Measurements from ENCODE around the gene SRGAP1.

Gene SRGAP1

DNA sequence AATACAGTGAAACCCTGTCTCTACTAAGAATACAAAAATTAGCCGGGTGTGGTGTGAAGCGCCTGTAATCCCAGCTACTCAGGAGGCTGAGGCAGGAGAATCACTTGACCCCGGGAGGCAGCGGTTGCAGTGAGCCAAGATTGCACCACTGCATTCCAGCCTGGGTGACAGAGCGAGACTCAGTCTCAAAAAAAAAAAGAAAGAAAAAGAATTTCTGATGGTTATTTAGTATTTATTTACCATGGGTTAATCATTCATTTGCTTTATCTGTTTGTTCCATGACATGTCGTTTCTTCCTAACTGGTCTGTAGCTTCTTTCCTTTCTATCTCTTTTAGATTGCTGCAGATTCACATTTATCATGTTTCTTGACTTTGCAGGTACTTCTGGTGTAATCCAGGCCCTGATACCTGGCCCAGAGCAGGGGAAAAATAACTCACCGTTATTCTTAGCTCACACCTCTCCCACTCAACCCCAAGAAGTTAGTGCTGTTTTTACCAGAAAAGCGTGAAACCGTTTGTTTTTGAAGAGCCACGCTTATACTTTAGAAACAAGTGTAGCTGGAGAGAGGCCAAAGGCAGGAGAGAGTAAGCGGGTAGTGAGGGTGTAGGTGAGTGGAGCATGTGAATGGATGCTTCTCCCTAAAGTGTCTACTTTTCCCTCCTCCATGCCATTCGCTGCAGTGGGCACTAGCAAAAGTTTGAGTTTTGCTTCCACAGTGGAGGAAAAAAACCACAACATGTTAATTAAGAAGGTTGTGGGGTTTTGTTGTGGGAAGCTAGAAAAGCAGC lies 45.4 kb downstream of the SRGAP1 start:
- H3K36me3 ChIP-seq (ENCODE audit: insufficient read depth, low read length) = no peaks in the 10 kb centered on the region
- H3K9ac ChIP-seq (ENCODE audit: low read depth, low read length) = no peak overlapping the region
- no peak overlapping the region for H3K4me2 ChIP-seq (ENCODE audit: insufficient read depth, low read length)
- H3K27ac ChIP-seq (ENCODE audit: low read length) = no peak overlapping the region
- H4K20me1 ChIP-seq (ENCODE audit: insufficient read depth, low read length) = no peaks in the 10 kb centered on the region
- ATAC-seq (ENCODE audit: insufficient read depth, low read depth) (no peak), DNase-seq (no peak)
- no peaks in the 10 kb centered on the region for H3K27me3 ChIP-seq (ENCODE audit: insufficient read depth, low read length, poor library complexity)
- TF ChIP-seq, protein P1, sequence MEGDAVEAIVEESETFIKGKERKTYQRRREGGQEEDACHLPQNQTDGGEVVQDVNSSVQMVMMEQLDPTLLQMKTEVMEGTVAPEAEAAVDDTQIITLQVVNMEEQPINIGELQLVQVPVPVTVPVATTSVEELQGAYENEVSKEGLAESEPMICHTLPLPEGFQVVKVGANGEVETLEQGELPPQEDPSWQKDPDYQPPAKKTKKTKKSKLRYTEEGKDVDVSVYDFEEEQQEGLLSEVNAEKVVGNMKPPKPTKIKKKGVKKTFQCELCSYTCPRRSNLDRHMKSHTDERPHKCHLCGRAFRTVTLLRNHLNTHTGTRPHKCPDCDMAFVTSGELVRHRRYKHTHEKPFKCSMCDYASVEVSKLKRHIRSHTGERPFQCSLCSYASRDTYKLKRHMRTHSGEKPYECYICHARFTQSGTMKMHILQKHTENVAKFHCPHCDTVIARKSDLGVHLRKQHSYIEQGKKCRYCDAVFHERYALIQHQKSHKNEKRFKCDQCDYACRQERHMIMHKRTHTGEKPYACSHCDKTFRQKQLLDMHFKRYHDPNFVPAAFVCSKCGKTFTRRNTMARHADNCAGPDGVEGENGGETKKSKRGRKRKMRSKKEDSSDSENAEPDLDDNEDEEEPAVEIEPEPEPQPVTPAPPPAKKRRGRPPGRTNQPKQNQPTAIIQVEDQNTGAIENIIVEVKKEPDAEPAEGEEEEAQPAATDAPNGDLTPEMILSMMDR (IDR thresholded peaks at IDR 0.05; ENCODE audit: borderline replicate concordance, extremely low read depth, low read length, poor library complexity, severe bottlenecking) = no peak
- no peak for TF ChIP-seq EZH2 (IDR thresholded peaks at IDR 0.05; ENCODE audit: borderline replicate concordance, low read depth, low read length, severe bottlenecking)
- no peak overlapping the region for H2AFZ ChIP-seq (ENCODE audit: low read depth, low read length)
- H3K4me1 ChIP-seq (ENCODE audit: insufficient read depth, low read length) = no peaks in the 10 kb centered on the region
- H3K9me3 ChIP-seq (ENCODE audit: insufficient read depth, low read length, severe bottlenecking) = no peaks in the 10 kb centered on the region
- no peaks in the 10 kb centered on the region for H3K79me2 ChIP-seq (ENCODE audit: insufficient read depth, low read length)
- H3K4me3 ChIP-seq (ENCODE audit: low read depth in 1 of 2, low read length in 2 of 2) = no peak overlapping the region

- Histone ChIP-seq H3K27ac (ENCODE audit: low read length) (no peak overlapping the region), H2AFZ (ENCODE audit: low read depth, low read length) (no peak overlapping the region), H3K4me2 (ENCODE audit: insufficient read depth, low read length) (no peak overlapping the region), H4K20me1 (ENCODE audit: insufficient read depth, low read length) (no peaks in the 10 kb centered on the region), H3K36me3 (ENCODE audit: insufficient read depth, low read length) (no peaks in the 10 kb centered on the region), H3K4me3 (ENCODE audit: low read depth in 1 of 2, low read length in 2 of 2) (no peak overlapping the region), H3K4me1 (ENCODE audit: insufficient read depth, low read length) (no peaks in the 10 kb centered on the region), H3K9ac (ENCODE audit: low read depth, low read length) (no peak overlapping the region), H3K27me3 (ENCODE audit: insufficient read depth, low read length, poor library complexity) (no peaks in the 10 kb centered on the region), H3K9me3 (ENCODE audit: insufficient read depth, low read length, severe bottlenecking) (no peaks in the 10 kb centered on the region), H3K79me2 (ENCODE audit: insufficient read depth, low read length) (no peaks in the 10 kb centered on the region)
- ATAC-seq (ENCODE audit: insufficient read depth, low read depth) (no peak), DNase-seq (no peak)
- TF ChIP-seq, protein P1 (IDR thresholded peaks at IDR 0.05; ENCODE audit: borderline replicate concordance, extremely low read depth, low read length, poor library complexity, severe bottlenecking) = no peak
- no peak for TF ChIP-seq EZH2 (IDR thresholded peaks at IDR 0.05; ENCODE audit: borderline replicate concordance, low read depth, low read length, severe bottlenecking)
These were observed 48.7 kb downstream of the SRGAP1 start for GRCh38 chr12:63893170-63893569.

DNA sequence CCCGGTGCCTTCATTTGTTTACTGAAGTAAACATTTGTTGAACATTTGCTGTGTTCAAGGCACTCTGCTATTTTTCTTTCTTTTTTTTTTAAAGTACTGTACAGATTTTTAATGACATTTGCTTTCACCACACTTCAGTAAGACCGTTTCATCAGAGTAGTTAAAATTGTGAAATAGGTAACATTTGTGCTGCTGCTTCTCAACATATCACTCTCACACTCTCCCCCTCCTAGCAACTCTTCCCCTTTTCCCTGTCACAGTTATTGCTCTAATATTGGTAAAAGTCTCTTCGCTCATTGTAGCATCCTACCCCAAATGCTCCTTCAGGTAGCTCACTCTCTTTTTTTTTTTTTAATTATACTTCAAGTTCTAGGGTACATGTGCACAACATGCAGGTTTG lies 49.6 kb downstream of the SRGAP1 start:
- Histone ChIP-seq H4K20me1 (ENCODE audit: insufficient read depth, low read length) (no peaks in the 10 kb centered on the region), H3K4me2 (ENCODE audit: insufficient read depth, low read length) (no peak overlapping the region), H3K36me3 (ENCODE audit: insufficient read depth, low read length) (no peaks in the 10 kb centered on the region), H3K9me3 (ENCODE audit: insufficient read depth, low read length, severe bottlenecking) (no peaks in the 10 kb centered on the region), H3K4me1 (ENCODE audit: insufficient read depth, low read length) (no peaks in the 10 kb centered on the region), H3K79me2 (ENCODE audit: insufficient read depth, low read length) (no peaks in the 10 kb centered on the region), H3K27me3 (ENCODE audit: insufficient read depth, low read length, poor library complexity) (no peaks in the 10 kb centered on the region), H3K4me3 (ENCODE audit: low read depth in 1 of 2, low read length in 2 of 2) (no peak overlapping the region), H3K27ac (ENCODE audit: low read length) (no peak overlapping the region), H3K9ac (ENCODE audit: low read depth, low read length) (no peak overlapping the region), H2AFZ (ENCODE audit: low read depth, low read length) (no peak overlapping the region)
- TF ChIP-seq, protein P1 (IDR thresholded peaks at IDR 0.05; ENCODE audit: borderline replicate concordance, extremely low read depth, low read length, poor library complexity, severe bottlenecking) = no peak
- no peak for TF ChIP-seq EZH2 (IDR thresholded peaks at IDR 0.05; ENCODE audit: borderline replicate concordance, low read depth, low read length, severe bottlenecking)
- DNase-seq (no peak), ATAC-seq (ENCODE audit: insufficient read depth, low read depth) (no peak)

Measured in DND-41 (cell line).